KMS-11 (cell line): ENCODE results near the gene CFAP299.

ENCODE experiments used
- H2AFZ ChIP-seq: fragments of 200-600 bp; sonication (generic); 2 replicates; pipeline ENCODE4 v1.6.1; 2016; ENCODE audit warnings: antibody characterized with exemption, mixed run types, low read depth
- H3K27ac ChIP-seq: fragments of 200-600 bp; sonication (generic); 2 replicates; pipeline ENCODE4 v1.6.1; 2016; ENCODE audit warnings: mild to moderate bottlenecking, mixed run types
- H3K27me3 ChIP-seq: fragments of 200-600 bp; sonication (generic); 2 replicates; pipeline ENCODE4 v1.6.1; 2017; ENCODE audit warnings: mild to moderate bottlenecking, low read depth, mixed run types, moderate library complexity; ENCODE audit not compliant: insufficient read depth
- H3K36me3 ChIP-seq: fragments of 200-600 bp; sonication (generic); 2 replicates; pipeline ENCODE4 v1.6.1; 2017; ENCODE audit warnings: mild to moderate bottlenecking, mixed run types; ENCODE audit not compliant: insufficient read depth
- H3K4me1 ChIP-seq: fragments of 200-600 bp; sonication (generic); 2 replicates; pipeline ENCODE4 v1.6.1; 2016; ENCODE audit warnings: mild to moderate bottlenecking, low read depth, mixed run types; ENCODE audit not compliant: poor library complexity, severe bottlenecking
- H3K4me2 ChIP-seq: fragments of 200-600 bp; sonication (generic); 2 replicates; pipeline ENCODE4 v1.7.0; 2016; ENCODE audit warnings: mild to moderate bottlenecking, mixed run types
- H3K4me3 ChIP-seq: fragments of 200-600 bp; sonication (generic); IDR thresholded peaks from 2 replicates; pipeline ENCODE4 v1.6.1; 2017; ENCODE audit warnings: low read depth, low read length, mixed read lengths; ENCODE audit not compliant: insufficient read depth
- H3K79me2 ChIP-seq: fragments of 200-600 bp; sonication (generic); 2 replicates; pipeline ENCODE4 v1.6.1; 2016; ENCODE audit warnings: low read depth, mixed run types; ENCODE audit not compliant: insufficient read depth
- H3K9ac ChIP-seq: fragments of 200-600 bp; sonication (generic); 2 replicates; pipeline ENCODE4 v1.6.1; 2016; ENCODE audit warnings: mild to moderate bottlenecking, mixed run types
- H4K20me1 ChIP-seq: fragments of 200-600 bp; sonication (generic); 2 replicates; pipeline ENCODE4 v1.6.1; 2016; ENCODE audit warnings: mild to moderate bottlenecking, mixed run types; ENCODE audit not compliant: insufficient read depth
- TF ChIP-seq, protein P1 (sequence below): fragments of 200-600 bp; sonication (generic); conservative IDR thresholded peaks from 2 replicates; pipeline ENCODE4 v1.6.1; 2017; ENCODE audit warnings: low read depth, mild to moderate bottlenecking, antibody characterized with exemption, low read length, moderate library complexity, mixed read lengths

Gene CFAP299

DNA sequence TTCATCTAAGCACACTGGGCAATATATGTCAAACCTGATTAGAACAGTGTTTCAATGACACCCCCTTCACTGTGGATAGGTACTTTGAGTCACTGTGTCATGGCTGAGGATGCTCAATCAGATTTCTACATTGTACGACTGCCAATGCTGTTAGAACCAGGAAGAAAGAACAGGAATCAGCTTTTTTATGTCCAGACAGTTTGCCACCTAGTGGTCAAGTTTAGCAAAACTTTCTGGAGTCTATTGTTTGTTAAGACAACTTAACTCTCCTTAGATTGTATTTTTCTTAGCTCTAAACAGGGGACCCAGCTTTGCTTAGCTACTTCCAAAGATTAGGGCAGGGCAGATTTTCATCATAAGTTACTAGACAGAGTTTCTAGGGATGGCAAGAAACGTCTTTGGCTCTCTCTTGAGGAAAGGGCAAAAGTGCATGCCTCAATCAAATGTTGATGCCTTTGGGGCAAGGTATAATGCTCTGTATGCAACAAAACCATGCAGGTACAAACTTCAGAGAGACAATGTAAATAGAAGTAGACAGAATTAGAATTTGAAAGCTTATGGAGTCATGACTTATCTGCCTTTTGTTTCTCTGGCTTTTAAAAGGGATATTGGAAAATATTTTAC lies 654.5 kb downstream of the CFAP299 start:
- no peaks in the 10 kb centered on the region for H3K27me3 ChIP-seq
- no peak overlapping the region for H3K27ac ChIP-seq
- H3K4me3 ChIP-seq, result no peak overlapping the region
- no peak overlapping the region for H2AFZ ChIP-seq
- no peak overlapping the region for H3K4me2 ChIP-seq
- TF ChIP-seq, protein P1, sequence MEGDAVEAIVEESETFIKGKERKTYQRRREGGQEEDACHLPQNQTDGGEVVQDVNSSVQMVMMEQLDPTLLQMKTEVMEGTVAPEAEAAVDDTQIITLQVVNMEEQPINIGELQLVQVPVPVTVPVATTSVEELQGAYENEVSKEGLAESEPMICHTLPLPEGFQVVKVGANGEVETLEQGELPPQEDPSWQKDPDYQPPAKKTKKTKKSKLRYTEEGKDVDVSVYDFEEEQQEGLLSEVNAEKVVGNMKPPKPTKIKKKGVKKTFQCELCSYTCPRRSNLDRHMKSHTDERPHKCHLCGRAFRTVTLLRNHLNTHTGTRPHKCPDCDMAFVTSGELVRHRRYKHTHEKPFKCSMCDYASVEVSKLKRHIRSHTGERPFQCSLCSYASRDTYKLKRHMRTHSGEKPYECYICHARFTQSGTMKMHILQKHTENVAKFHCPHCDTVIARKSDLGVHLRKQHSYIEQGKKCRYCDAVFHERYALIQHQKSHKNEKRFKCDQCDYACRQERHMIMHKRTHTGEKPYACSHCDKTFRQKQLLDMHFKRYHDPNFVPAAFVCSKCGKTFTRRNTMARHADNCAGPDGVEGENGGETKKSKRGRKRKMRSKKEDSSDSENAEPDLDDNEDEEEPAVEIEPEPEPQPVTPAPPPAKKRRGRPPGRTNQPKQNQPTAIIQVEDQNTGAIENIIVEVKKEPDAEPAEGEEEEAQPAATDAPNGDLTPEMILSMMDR, result peak; percentile 91
- H3K4me1 ChIP-seq, result no peaks in the 10 kb centered on the region
- no peaks in the 10 kb centered on the region for H4K20me1 ChIP-seq
- no peaks in the 10 kb centered on the region for H3K79me2 ChIP-seq
- no peaks in the 10 kb centered on the region for H3K36me3 ChIP-seq
- H3K9ac ChIP-seq, result no peak overlapping the region

DNA sequence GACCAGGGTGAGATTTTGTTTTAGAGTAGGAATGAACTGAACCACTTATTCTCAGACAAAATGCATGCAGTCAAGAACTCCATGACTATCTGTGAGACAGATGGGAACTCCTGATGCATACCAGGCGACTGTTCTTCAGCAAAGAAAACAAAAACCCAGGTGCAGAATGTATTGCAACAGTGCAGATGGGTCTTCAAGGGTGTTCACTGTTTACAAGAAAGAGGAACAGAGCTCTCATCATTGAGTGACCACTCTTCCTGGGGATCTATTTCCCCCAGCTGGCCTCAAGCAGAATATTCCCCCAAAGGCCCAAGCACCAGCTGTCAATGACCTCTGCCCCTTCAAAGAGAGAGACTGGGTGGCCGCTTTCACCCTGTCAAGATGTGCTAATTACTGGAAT lies 655.3 kb downstream of the CFAP299 start:
- Histone ChIP-seq H3K4me1 (no peaks in the 10 kb centered on the region), H3K4me2 (no peak overlapping the region)

DNA sequence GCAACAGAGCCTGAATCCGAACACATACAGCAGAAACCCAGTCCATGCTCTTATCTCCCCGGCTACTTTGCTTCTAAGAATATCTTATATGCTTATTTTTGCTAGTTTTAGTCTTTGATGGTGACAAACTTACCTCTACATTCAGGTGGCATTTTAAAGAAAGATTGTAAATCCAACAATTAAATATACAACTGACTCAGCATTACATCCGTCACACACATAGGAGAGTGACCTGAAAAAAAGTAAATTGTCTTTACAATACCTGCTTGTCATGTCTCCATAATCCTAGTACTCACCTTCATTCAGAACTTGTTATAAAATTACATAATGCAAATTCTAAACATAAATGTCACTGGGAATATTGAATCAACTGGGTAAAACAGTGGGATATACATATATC lies 664.4 kb downstream of the CFAP299 start:
- Histone ChIP-seq H3K36me3 (no peaks in the 10 kb centered on the region), H3K27ac (no peak overlapping the region), H2AFZ (no peak overlapping the region), H3K27me3 (no peaks in the 10 kb centered on the region), H3K4me2 (no peak overlapping the region), H3K9ac (no peak overlapping the region), H3K4me1 (no peaks in the 10 kb centered on the region), H3K4me3 (no peak overlapping the region), H4K20me1 (no peaks in the 10 kb centered on the region), H3K79me2 (no peaks in the 10 kb centered on the region)
- TF ChIP-seq, protein P1, result no peak

More for the DNA sequence above, 655.3 kb downstream of the CFAP299 start:
- Histone ChIP-seq H2AFZ (no peak overlapping the region), H3K9ac (no peak overlapping the region), H3K79me2 (no peaks in the 10 kb centered on the region), H3K27me3 (no peaks in the 10 kb centered on the region), H3K27ac (no peak overlapping the region), H3K36me3 (no peaks in the 10 kb centered on the region), H3K4me3 (no peak overlapping the region), H4K20me1 (no peaks in the 10 kb centered on the region)
- TF ChIP-seq, protein P1, result no peak

DNA sequence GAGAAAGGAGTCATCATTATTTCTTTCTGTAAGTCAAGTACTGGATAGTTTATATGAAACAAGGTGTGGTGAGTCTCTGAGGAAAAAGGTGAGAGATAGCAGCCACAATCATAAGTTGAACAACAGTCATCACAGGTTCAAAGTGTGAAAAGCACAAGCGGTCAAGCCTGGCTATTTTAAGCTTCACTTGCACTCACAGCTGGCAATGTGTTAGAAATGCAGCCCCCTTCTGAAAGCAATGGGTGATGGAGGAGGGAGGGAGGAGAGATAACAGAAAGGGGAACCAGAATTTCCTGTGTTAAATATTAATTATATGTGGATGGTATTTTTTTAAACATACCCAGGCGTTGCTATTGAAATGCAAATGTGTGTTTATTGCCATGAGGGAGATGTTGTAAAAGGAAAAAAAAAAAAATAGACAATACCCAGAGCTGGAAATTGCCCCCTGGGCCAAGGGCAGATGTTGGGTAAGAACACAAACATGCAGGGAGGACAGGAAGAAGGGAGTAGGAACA lies 668.1 kb downstream of the CFAP299 start:
- Histone ChIP-seq H3K4me2 (no peak overlapping the region), H2AFZ (no peak overlapping the region), H3K4me3 (no peak overlapping the region), H3K36me3 (no peaks in the 10 kb centered on the region), H3K27ac (no peak overlapping the region), H4K20me1 (no peaks in the 10 kb centered on the region), H3K79me2 (no peaks in the 10 kb centered on the region), H3K9ac (no peak overlapping the region), H3K4me1 (no peaks in the 10 kb centered on the region), H3K27me3 (no peaks in the 10 kb centered on the region)
- TF ChIP-seq, protein P1, result no peak
